GM12875 (cell line): ENCODE data around the gene ADAMTS12.

Experiments
- H3K4me3 ChIP-seq: one replicate; pipeline ENCODE4 v1.5.1; 2011; ENCODE audit warnings: low read depth, low read length, control low read depth
- TF ChIP-seq, protein P1 (sequence below): IDR thresholded peaks from 2 replicates; pipeline ENCODE4 v1.5.1; 2011; ENCODE audit warnings: low read depth, mild to moderate bottlenecking, control low read depth, inconsistent platforms, low read length, moderate library complexity, borderline replicate concordance; ENCODE audit not compliant: insufficient read depth

Gene ADAMTS12

DNA sequence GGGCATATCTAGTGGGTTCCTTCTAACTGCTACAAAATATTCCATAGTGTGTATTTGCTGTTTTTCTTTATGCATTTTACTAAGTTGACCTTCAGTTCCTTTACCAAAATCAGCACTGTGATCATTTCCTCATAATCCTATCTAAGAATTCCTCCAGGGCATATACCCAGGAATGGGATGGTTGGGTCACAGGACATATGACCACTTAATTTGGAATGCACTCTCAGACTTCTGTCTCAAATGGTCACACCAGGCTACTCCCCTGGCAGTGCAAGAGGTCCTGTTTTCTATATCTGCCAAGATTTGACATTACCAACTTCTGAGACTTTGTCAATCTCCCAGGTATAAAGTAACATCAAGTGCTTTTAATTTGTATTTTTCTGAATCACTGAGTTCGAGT, 63.9 kb downstream of the ADAMTS12 start:
- TF ChIP-seq, protein P1, sequence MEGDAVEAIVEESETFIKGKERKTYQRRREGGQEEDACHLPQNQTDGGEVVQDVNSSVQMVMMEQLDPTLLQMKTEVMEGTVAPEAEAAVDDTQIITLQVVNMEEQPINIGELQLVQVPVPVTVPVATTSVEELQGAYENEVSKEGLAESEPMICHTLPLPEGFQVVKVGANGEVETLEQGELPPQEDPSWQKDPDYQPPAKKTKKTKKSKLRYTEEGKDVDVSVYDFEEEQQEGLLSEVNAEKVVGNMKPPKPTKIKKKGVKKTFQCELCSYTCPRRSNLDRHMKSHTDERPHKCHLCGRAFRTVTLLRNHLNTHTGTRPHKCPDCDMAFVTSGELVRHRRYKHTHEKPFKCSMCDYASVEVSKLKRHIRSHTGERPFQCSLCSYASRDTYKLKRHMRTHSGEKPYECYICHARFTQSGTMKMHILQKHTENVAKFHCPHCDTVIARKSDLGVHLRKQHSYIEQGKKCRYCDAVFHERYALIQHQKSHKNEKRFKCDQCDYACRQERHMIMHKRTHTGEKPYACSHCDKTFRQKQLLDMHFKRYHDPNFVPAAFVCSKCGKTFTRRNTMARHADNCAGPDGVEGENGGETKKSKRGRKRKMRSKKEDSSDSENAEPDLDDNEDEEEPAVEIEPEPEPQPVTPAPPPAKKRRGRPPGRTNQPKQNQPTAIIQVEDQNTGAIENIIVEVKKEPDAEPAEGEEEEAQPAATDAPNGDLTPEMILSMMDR: no peak
- H3K4me3 ChIP-seq: no peak overlapping the region

DNA sequence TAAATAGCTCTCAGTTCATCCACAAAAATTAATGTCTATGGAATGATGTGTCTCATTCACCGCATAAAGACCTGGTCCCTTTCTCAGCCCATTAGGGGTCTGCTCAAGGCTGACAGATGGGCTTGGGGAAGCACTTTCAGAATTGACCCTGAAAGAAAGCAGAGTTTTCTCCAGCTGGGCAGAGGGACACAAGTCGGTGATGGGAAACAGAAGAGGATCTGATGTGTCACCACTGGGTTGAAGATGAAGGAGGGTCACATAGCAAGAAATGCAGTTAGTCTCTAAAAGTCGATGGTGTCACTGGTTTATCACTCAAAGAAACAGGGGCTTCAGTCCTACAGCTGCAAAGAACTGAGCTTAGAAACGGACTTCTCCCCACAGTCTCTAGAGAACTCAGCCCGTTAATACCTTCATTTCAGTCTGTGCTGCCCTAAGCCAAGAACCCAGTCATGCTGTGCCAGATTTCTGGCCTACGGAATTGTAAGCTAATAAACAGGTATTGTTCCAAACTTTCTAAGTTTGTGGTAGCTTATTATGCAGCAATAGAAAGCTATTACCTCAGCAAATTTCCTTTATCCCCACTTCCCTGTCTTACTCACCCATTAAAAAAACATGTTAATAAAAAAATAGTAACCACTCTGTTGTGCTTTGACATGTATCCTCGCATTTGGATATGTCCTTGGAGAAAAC, 64.6 kb downstream of the ADAMTS12 start:
- no peak overlapping the region for H3K4me3 ChIP-seq
- TF ChIP-seq, protein P1: no peak

- H3K4me3 ChIP-seq: no peak overlapping the region
- TF ChIP-seq, protein P1: no peak
Measured at GRCh38 chr5:33824516-33825195, 67.1 kb downstream of the ADAMTS12 start.

- TF ChIP-seq, protein P1: no peak
- no peak overlapping the region for H3K4me3 ChIP-seq
Measured at GRCh38 chr5:33817301-33817700, 74.5 kb downstream of the ADAMTS12 start.

GRCh38 chr5:33816791-33817190, 75.0 kb downstream of the ADAMTS12 start:
- no peak overlapping the region for H3K4me3 ChIP-seq
- TF ChIP-seq, protein P1: no peak

DNA sequence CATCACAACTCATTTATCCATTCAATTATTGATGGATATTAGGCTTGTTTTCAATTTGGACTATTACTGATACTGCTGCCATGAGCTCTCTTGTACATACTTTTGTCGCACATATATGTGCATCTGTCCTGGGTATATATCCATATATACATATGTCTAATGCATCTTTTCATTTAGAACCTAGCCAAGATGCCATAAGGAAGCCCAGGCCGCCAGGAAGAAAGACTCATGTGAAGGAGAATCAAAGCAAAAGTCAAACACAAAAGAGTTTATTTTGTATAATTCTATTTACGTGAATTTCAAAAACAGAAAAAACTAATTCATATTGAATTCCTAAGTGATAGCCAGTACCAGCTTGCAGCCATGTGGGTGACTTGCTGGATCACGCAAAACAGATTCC, 79.0 kb downstream of the ADAMTS12 start:
- H3K4me3 ChIP-seq: no peak overlapping the region
- TF ChIP-seq, protein P1: no peak

- TF ChIP-seq, protein P1: no peak
- no peak overlapping the region for H3K4me3 ChIP-seq
Measured at GRCh38 chr5:33810491-33811120, 81.2 kb downstream of the ADAMTS12 start.
